ENCODE results near the gene HEATR3. TPM values are rescaled to one million over a fixed set of nuclear protein-coding genes. Genes with fewer than 3 reads are reported as not detected.

The HEATR3 gene
- total and polyA plus RNA-seq, 2 donors: 20.0 to 26.9 TPM

GRCh38 chr16:50035468-50035992, 30.2 kb upstream of the HEATR3 start:
- no peak for DNase-seq (ENCODE audit: low read depth in 6 of 9, low spot score in 9 of 9)
- Histone ChIP-seq H3K36me3 (ENCODE audit: control insufficient read depth in 2 of 2, insufficient read depth in 2 of 2, low read length in 1 of 2) (peaks cover 10 to 18% of the 10 kb centered on the region in 2 donors), H3K4me1 (ENCODE audit: control insufficient read depth in 2 of 2, insufficient read depth in 2 of 2, low read length in 2 of 2) (peaks cover 0 to 2% of the 10 kb centered on the region in 2 donors), H3K27ac (ENCODE audit: low read depth in 1 of 2, low read length in 1 of 2) (no peak overlapping the region), H3K9me3 (ENCODE audit: control insufficient read depth in 2 of 2, insufficient read depth in 1 of 2, low read length in 1 of 2) (no peaks in the 10 kb centered on the region), H3K27me3 (ENCODE audit: control insufficient read depth in 2 of 2, insufficient read depth in 1 of 2, low read length in 1 of 2) (no peaks in the 10 kb centered on the region), H3K4me3 (ENCODE audit: low read length in 2 of 2) (no peak overlapping the region)
- 98% methylated on average over 3 of the region's 3 CpGs for WGBS

GRCh38 chr16:50036426-50036825, 29.3 kb upstream of the HEATR3 start:
- no peaks in the 10 kb centered on the region for H3K9me3 ChIP-seq (ENCODE audit: control insufficient read depth in 2 of 2, insufficient read depth in 1 of 2, low read length in 1 of 2)
- 98% methylated on average over 3 of the region's 3 CpGs for WGBS
- H3K27ac ChIP-seq (ENCODE audit: low read depth in 1 of 2, low read length in 1 of 2): no peak overlapping the region
- peaks cover 10 to 18% of the 10 kb centered on the region in 2 donors for H3K36me3 ChIP-seq (ENCODE audit: control insufficient read depth in 2 of 2, insufficient read depth in 2 of 2, low read length in 1 of 2)
- H3K4me3 ChIP-seq (ENCODE audit: low read length in 2 of 2): no peak overlapping the region
- H3K27me3 ChIP-seq (ENCODE audit: control insufficient read depth in 2 of 2, insufficient read depth in 1 of 2, low read length in 1 of 2): no peaks in the 10 kb centered on the region
- no peak for DNase-seq (ENCODE audit: low read depth in 6 of 9, low spot score in 9 of 9)
- H3K4me1 ChIP-seq (ENCODE audit: control insufficient read depth in 2 of 2, insufficient read depth in 2 of 2, low read length in 2 of 2): peaks cover 0 to 2% of the 10 kb centered on the region in 2 donors

GRCh38 chr16:50037662-50038220, 28.0 kb upstream of the HEATR3 start:
- H3K27me3 ChIP-seq (ENCODE audit: control insufficient read depth in 2 of 2, insufficient read depth in 1 of 2, low read length in 1 of 2): no peaks in the 10 kb centered on the region

GRCh38 chr16:50038286-50038685, 27.5 kb upstream of the HEATR3 start:
- no peak for DNase-seq (ENCODE audit: low read depth in 6 of 9, low spot score in 9 of 9)
- Histone ChIP-seq H3K4me3 (ENCODE audit: low read length in 2 of 2) (no peak overlapping the region), H3K36me3 (ENCODE audit: control insufficient read depth in 2 of 2, insufficient read depth in 2 of 2, low read length in 1 of 2) (peaks cover 3 to 12% of the 10 kb centered on the region in 2 donors), H3K9me3 (ENCODE audit: control insufficient read depth in 2 of 2, insufficient read depth in 1 of 2, low read length in 1 of 2) (no peaks in the 10 kb centered on the region), H3K4me1 (ENCODE audit: control insufficient read depth in 2 of 2, insufficient read depth in 2 of 2, low read length in 2 of 2) (peaks cover 0 to 2% of the 10 kb centered on the region in 2 donors), H3K27ac (ENCODE audit: low read depth in 1 of 2, low read length in 1 of 2) (no peak overlapping the region), H3K27me3 (ENCODE audit: control insufficient read depth in 2 of 2, insufficient read depth in 1 of 2, low read length in 1 of 2) (no peaks in the 10 kb centered on the region)
- 81% methylated on average over 4 of the region's 4 CpGs for WGBS

More at GRCh38 chr16:50037662-50038220, 28.0 kb upstream of the HEATR3 start:
- no peak for DNase-seq (ENCODE audit: low read depth in 6 of 9, low spot score in 9 of 9)
- peaks cover 0 to 2% of the 10 kb centered on the region in 2 donors for H3K4me1 ChIP-seq (ENCODE audit: control insufficient read depth in 2 of 2, insufficient read depth in 2 of 2, low read length in 2 of 2)
- peaks cover 3 to 13% of the 10 kb centered on the region in 2 donors for H3K36me3 ChIP-seq (ENCODE audit: control insufficient read depth in 2 of 2, insufficient read depth in 2 of 2, low read length in 1 of 2)
- no peak overlapping the region for H3K27ac ChIP-seq (ENCODE audit: low read depth in 1 of 2, low read length in 1 of 2)
- 52% methylated on average over 2 of the region's 2 CpGs for WGBS
- no peak overlapping the region for H3K4me3 ChIP-seq (ENCODE audit: low read length in 2 of 2)
- no peaks in the 10 kb centered on the region for H3K9me3 ChIP-seq (ENCODE audit: control insufficient read depth in 2 of 2, insufficient read depth in 1 of 2, low read length in 1 of 2)

- Histone ChIP-seq H3K36me3 (ENCODE audit: control insufficient read depth in 2 of 2, insufficient read depth in 2 of 2, low read length in 1 of 2) (peaks cover 3 to 10% of the 10 kb centered on the region in 2 donors), H3K27ac (ENCODE audit: low read depth in 1 of 2, low read length in 1 of 2) (no peak overlapping the region), H3K4me1 (ENCODE audit: control insufficient read depth in 2 of 2, insufficient read depth in 2 of 2, low read length in 2 of 2) (peaks cover 0 to 2% of the 10 kb centered on the region in 2 donors), H3K4me3 (ENCODE audit: low read length in 2 of 2) (no peak overlapping the region), H3K27me3 (ENCODE audit: control insufficient read depth in 2 of 2, insufficient read depth in 1 of 2, low read length in 1 of 2) (no peaks in the 10 kb centered on the region), H3K9me3 (ENCODE audit: control insufficient read depth in 2 of 2, insufficient read depth in 1 of 2, low read length in 1 of 2) (no peaks in the 10 kb centered on the region)
- WGBS: 62% methylated on average over 5 of the region's 5 CpGs
- peak in 1 of 9 donors; percentile 15 for DNase-seq (ENCODE audit: low read depth in 6 of 9, low spot score in 9 of 9)
Observed at GRCh38 chr16:50038756-50039529, 26.8 kb upstream of the HEATR3 start.

GRCh38 chr16:50040018-50040417, 25.8 kb upstream of the HEATR3 start:
- H3K27me3 ChIP-seq (ENCODE audit: control insufficient read depth in 2 of 2, insufficient read depth in 1 of 2, low read length in 1 of 2): no peaks in the 10 kb centered on the region
- DNase-seq (ENCODE audit: low read depth in 6 of 9, low spot score in 9 of 9): no peak
- H3K4me1 ChIP-seq (ENCODE audit: control insufficient read depth in 2 of 2, insufficient read depth in 2 of 2, low read length in 2 of 2): peaks cover 0 to 2% of the 10 kb centered on the region in 2 donors

GRCh38 chr16:50040710-50041109, 25.1 kb upstream of the HEATR3 start:
- no peak overlapping the region for H3K4me3 ChIP-seq (ENCODE audit: low read length in 2 of 2)
- no peaks in the 10 kb centered on the region for H3K9me3 ChIP-seq (ENCODE audit: control insufficient read depth in 2 of 2, insufficient read depth in 1 of 2, low read length in 1 of 2)
- H3K27me3 ChIP-seq (ENCODE audit: control insufficient read depth in 2 of 2, insufficient read depth in 1 of 2, low read length in 1 of 2): no peaks in the 10 kb centered on the region
- H3K4me1 ChIP-seq (ENCODE audit: control insufficient read depth in 2 of 2, insufficient read depth in 2 of 2, low read length in 2 of 2): peaks cover 0 to 2% of the 10 kb centered on the region in 2 donors
- peaks cover 3 to 10% of the 10 kb centered on the region in 2 donors for H3K36me3 ChIP-seq (ENCODE audit: control insufficient read depth in 2 of 2, insufficient read depth in 2 of 2, low read length in 1 of 2)
- no peak overlapping the region for H3K27ac ChIP-seq (ENCODE audit: low read depth in 1 of 2, low read length in 1 of 2)
- no peak for DNase-seq (ENCODE audit: low read depth in 6 of 9, low spot score in 9 of 9)
- WGBS: 95% methylated on average over 1 of the region's 1 CpG

More at GRCh38 chr16:50040018-50040417, 25.8 kb upstream of the HEATR3 start:
- WGBS: 95% methylated on average over 8 of the region's 8 CpGs
- Histone ChIP-seq H3K36me3 (ENCODE audit: control insufficient read depth in 2 of 2, insufficient read depth in 2 of 2, low read length in 1 of 2) (peaks cover 3 to 10% of the 10 kb centered on the region in 2 donors), H3K9me3 (ENCODE audit: control insufficient read depth in 2 of 2, insufficient read depth in 1 of 2, low read length in 1 of 2) (no peaks in the 10 kb centered on the region), H3K27ac (ENCODE audit: low read depth in 1 of 2, low read length in 1 of 2) (no peak overlapping the region), H3K4me3 (ENCODE audit: low read length in 2 of 2) (no peak overlapping the region)

- Histone ChIP-seq H3K36me3 (ENCODE audit: control insufficient read depth in 2 of 2, insufficient read depth in 2 of 2, low read length in 1 of 2) (no peaks in the 10 kb centered on the region), H3K9me3 (ENCODE audit: control insufficient read depth in 2 of 2, insufficient read depth in 1 of 2, low read length in 1 of 2) (no peaks in the 10 kb centered on the region), H3K4me3 (ENCODE audit: low read length in 2 of 2) (no peak overlapping the region), H3K4me1 (ENCODE audit: control insufficient read depth in 2 of 2, insufficient read depth in 2 of 2, low read length in 2 of 2) (peaks cover 0 to 2% of the 10 kb centered on the region in 2 donors), H3K27ac (ENCODE audit: low read depth in 1 of 2, low read length in 1 of 2) (no peak overlapping the region), H3K27me3 (ENCODE audit: control insufficient read depth in 2 of 2, insufficient read depth in 1 of 2, low read length in 1 of 2) (no peaks in the 10 kb centered on the region)
- WGBS: 96% methylated on average over 5 of the region's 5 CpGs
- no peak for DNase-seq (ENCODE audit: low read depth in 6 of 9, low spot score in 9 of 9)
Observed at GRCh38 chr16:50043358-50043757, 22.4 kb upstream of the HEATR3 start.

GRCh38 chr16:50045412-50045811, 20.4 kb upstream of the HEATR3 start:
- 90% methylated on average over 4 of the region's 4 CpGs for WGBS
- no peaks in the 10 kb centered on the region for H3K9me3 ChIP-seq (ENCODE audit: control insufficient read depth in 2 of 2, insufficient read depth in 1 of 2, low read length in 1 of 2)
- no peak overlapping the region for H3K27ac ChIP-seq (ENCODE audit: low read depth in 1 of 2, low read length in 1 of 2)
- no peaks in the 10 kb centered on the region for H3K36me3 ChIP-seq (ENCODE audit: control insufficient read depth in 2 of 2, insufficient read depth in 2 of 2, low read length in 1 of 2)
- H3K4me1 ChIP-seq (ENCODE audit: control insufficient read depth in 2 of 2, insufficient read depth in 2 of 2, low read length in 2 of 2): no peaks in the 10 kb centered on the region
- H3K27me3 ChIP-seq (ENCODE audit: control insufficient read depth in 2 of 2, insufficient read depth in 1 of 2, low read length in 1 of 2): no peaks in the 10 kb centered on the region
- DNase-seq (ENCODE audit: low read depth in 6 of 9, low spot score in 9 of 9): no peak
- H3K4me3 ChIP-seq (ENCODE audit: low read length in 2 of 2): no peak overlapping the region
